HL-60 (cell line): ENCODE data around the gene CCDC93.

ENCODE experiments used
- CTCF ChIP-seq: IDR thresholded peaks from one replicate; pipeline ENCODE4 v1.5.1; 2011; ENCODE audit warnings: low read length, control low read depth, inconsistent platforms; ENCODE audit not compliant: insufficient read depth
- GABPA ChIP-seq: IDR thresholded peaks from 2 replicates; pipeline ENCODE4 v1.6.1; 2012; ENCODE audit warnings: low read depth
- POLR2AphosphoS5 ChIP-seq: IDR thresholded peaks from 2 replicates; pipeline ENCODE4 v1.6.1; 2012; ENCODE audit warnings: low read depth
- REST ChIP-seq: IDR thresholded peaks from 2 replicates; pipeline ENCODE4 v1.6.1; 2012; ENCODE audit warnings: low read depth; ENCODE audit not compliant: insufficient replicate concordance

GRCh38 chr2:117930775-117931174 lies 83.1 kb downstream of the CCDC93 start:
- TF ChIP-seq POLR2AphosphoS5 (no peak), CTCF (no peak), REST (no peak), GABPA (no peak)
